WTC11 (cell line): ENCODE measurements around the gene SUDS3.

ENCODE experiments used
- ATF1 ChIP-seq: sonication (generic); formaldehyde crosslinking; IDR thresholded peaks from 2 replicates; pipeline ENCODE4 v1.8.1; 2023; ENCODE audit warnings: mild to moderate bottlenecking, moderate library complexity, missing genetic modification reagents
- ATF2 ChIP-seq: sonication (generic); formaldehyde crosslinking; IDR thresholded peaks from 2 replicates; pipeline ENCODE4 v1.8.1; 2022; ENCODE audit warnings: low read depth, missing genetic modification reagents, borderline replicate concordance
- JUN ChIP-seq: sonication (generic); formaldehyde crosslinking; IDR thresholded peaks from 2 replicates; pipeline ENCODE4 v1.8.0; 2023; ENCODE audit warnings: mild to moderate bottlenecking, missing genetic modification reagents
- KAT7 ChIP-seq: sonication (generic); formaldehyde crosslinking; IDR thresholded peaks from 2 replicates; pipeline ENCODE4 v1.8.1; 2023; ENCODE audit warnings: missing genetic modification reagents, mild to moderate bottlenecking, borderline replicate concordance
- OVOL2 ChIP-seq: fragments of 250-450 bp; sonication (Bioruptor Pico); IDR thresholded peaks from 2 replicates; pipeline ENCODE4 v1.9.0; 2021; ENCODE audit warnings: mild to moderate bottlenecking, borderline replicate concordance
- TF ChIP-seq, protein P1 (sequence below): fragments of 200-600 bp; IDR thresholded peaks from 2 replicates; pipeline ENCODE4 v1.8.0; 2022; ENCODE audit warnings: antibody characterized with exemption
- TF ChIP-seq, protein P2 (sequence below): sonication (generic); formaldehyde crosslinking; IDR thresholded peaks from 2 replicates; pipeline ENCODE4 v1.8.0; 2022; ENCODE audit warnings: mild to moderate bottlenecking, missing genetic modification reagents

DNA sequence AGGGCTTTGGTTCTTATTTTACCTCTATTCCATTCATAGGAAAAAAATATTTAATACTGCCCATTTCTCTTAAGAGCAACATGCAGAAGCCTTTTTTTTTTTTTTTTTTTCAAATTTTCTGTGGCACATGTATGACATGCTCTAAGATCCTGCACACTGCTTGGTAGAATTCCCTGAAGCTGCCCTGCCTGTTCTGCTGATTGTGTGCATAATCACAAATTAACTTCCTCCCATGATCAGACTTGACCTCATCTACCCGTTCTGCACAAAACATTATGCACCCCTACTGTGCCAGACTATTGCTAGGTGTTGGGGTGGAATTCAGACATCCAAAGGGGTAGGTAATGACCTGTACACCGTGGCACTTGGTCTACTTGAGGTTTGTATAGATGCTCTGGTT lies 22.2 kb downstream of the SUDS3 start:
- TF ChIP-seq OVOL2, result no peak
- no peak for TF ChIP-seq ATF1 (CRISPR knock-in tag)
- TF ChIP-seq KAT7 (CRISPR knock-in tag), result no peak
- TF ChIP-seq, protein P1, sequence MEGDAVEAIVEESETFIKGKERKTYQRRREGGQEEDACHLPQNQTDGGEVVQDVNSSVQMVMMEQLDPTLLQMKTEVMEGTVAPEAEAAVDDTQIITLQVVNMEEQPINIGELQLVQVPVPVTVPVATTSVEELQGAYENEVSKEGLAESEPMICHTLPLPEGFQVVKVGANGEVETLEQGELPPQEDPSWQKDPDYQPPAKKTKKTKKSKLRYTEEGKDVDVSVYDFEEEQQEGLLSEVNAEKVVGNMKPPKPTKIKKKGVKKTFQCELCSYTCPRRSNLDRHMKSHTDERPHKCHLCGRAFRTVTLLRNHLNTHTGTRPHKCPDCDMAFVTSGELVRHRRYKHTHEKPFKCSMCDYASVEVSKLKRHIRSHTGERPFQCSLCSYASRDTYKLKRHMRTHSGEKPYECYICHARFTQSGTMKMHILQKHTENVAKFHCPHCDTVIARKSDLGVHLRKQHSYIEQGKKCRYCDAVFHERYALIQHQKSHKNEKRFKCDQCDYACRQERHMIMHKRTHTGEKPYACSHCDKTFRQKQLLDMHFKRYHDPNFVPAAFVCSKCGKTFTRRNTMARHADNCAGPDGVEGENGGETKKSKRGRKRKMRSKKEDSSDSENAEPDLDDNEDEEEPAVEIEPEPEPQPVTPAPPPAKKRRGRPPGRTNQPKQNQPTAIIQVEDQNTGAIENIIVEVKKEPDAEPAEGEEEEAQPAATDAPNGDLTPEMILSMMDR, result no peak
- TF ChIP-seq JUN, result no peak
- TF ChIP-seq, protein P2, sequence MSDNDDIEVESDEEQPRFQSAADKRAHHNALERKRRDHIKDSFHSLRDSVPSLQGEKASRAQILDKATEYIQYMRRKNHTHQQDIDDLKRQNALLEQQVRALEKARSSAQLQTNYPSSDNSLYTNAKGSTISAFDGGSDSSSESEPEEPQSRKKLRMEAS (CRISPR knock-in tag), result no peak
- no peak for TF ChIP-seq ATF2 (CRISPR knock-in tag)
